Trophoblast cell (in vitro differentiated cells and primary cell): ENCODE results near the gene CD69.
A peak's percentile ranks its signal among the peaks of the same experiment; 100 is the strongest.

Source experiments
- DNase-seq, 2 donors: peaks; one replicate each; pipeline ENCODE4 v3.0.0-alpha.2; 2016
- H2AFZ ChIP-seq: 2 replicates; pipeline ENCODE4 v1.6.1; 2013; ENCODE audit warnings: low read length, moderate library complexity, mild to moderate bottlenecking; ENCODE audit not compliant: insufficient read depth, poor library complexity
- H2AK5ac ChIP-seq: 2 replicates; pipeline ENCODE4 v1.6.1; 2013; ENCODE audit warnings: mild to moderate bottlenecking, low read length
- H2BK120ac ChIP-seq: 2 replicates; pipeline ENCODE4 v1.6.1; 2013; ENCODE audit warnings: low read length, mild to moderate bottlenecking, moderate library complexity; ENCODE audit not compliant: insufficient read depth, poor library complexity
- H2BK12ac ChIP-seq: 2 replicates; pipeline ENCODE4 v1.6.1; 2013; ENCODE audit warnings: mild to moderate bottlenecking, low read length, moderate library complexity
- H2BK5ac ChIP-seq: 2 replicates; pipeline ENCODE4 v1.6.1; 2013; ENCODE audit warnings: low read length, low read depth, moderate library complexity, mild to moderate bottlenecking; ENCODE audit not compliant: poor library complexity
- H3K14ac ChIP-seq: 2 replicates; pipeline ENCODE4 v1.6.1; 2013; ENCODE audit warnings: mild to moderate bottlenecking, low read length
- H3K18ac ChIP-seq: 2 replicates; pipeline ENCODE4 v1.6.1; 2013; ENCODE audit warnings: mild to moderate bottlenecking, low read length
- H3K23ac ChIP-seq: 2 replicates; pipeline ENCODE4 v1.6.1; 2013; ENCODE audit warnings: low read length
- H3K27ac ChIP-seq: 2 replicates; pipeline ENCODE4 v1.5.1; 2013; ENCODE audit warnings: low read depth, mild to moderate bottlenecking, inconsistent platforms, low read length, moderate library complexity
- H3K27me3 ChIP-seq: 2 replicates; pipeline ENCODE4 v1.6.1; 2013; ENCODE audit warnings: inconsistent platforms, mild to moderate bottlenecking, low read length, moderate library complexity; ENCODE audit not compliant: insufficient read depth
- H3K36me3 ChIP-seq, 2 experiments: 1 replicate in 1 of 2; 2 replicates in 1 of 2; pipeline ENCODE4 v1.6.1; 2013; ENCODE audit warnings: low read length in 2 of 2, mild to moderate bottlenecking in 2 of 2, moderate library complexity in 1 of 2; ENCODE audit not compliant: insufficient read depth in 2 of 2, control insufficient read depth in 1 of 2
- H3K4ac ChIP-seq: 2 replicates; pipeline ENCODE4 v1.6.1; 2013; ENCODE audit warnings: low read depth, mild to moderate bottlenecking, low read length, moderate library complexity
- H3K4me1 ChIP-seq, 2 experiments: 1 replicate in 1 of 2; 2 replicates in 1 of 2; pipeline ENCODE4 v1.6.1; 2013; ENCODE audit warnings: low read length in 2 of 2, mild to moderate bottlenecking in 2 of 2, moderate library complexity in 1 of 2; ENCODE audit not compliant: insufficient read depth in 2 of 2, control insufficient read depth in 1 of 2
- H3K4me2 ChIP-seq: 2 replicates; pipeline ENCODE4 v1.6.1; 2013; ENCODE audit warnings: inconsistent platforms, mild to moderate bottlenecking, low read length, moderate library complexity
- H3K4me3 ChIP-seq: 2 replicates; pipeline ENCODE4 v1.5.1; 2013; ENCODE audit warnings: mild to moderate bottlenecking, low read depth, low read length, inconsistent platforms
- H3K79me1 ChIP-seq: one replicate; pipeline ENCODE4 v1.6.1; 2013; ENCODE audit warnings: low read length
- H3K79me2 ChIP-seq: 2 replicates; pipeline ENCODE4 v1.6.1; 2013; ENCODE audit warnings: low read length, mild to moderate bottlenecking; ENCODE audit not compliant: control insufficient read depth, insufficient read depth, poor library complexity
- H3K9ac ChIP-seq: 2 replicates; pipeline ENCODE4 v1.6.1; 2013; ENCODE audit warnings: mild to moderate bottlenecking, low read length
- H3K9me3 ChIP-seq: 2 replicates; pipeline ENCODE4 v1.6.1; 2013; ENCODE audit warnings: low read depth, mild to moderate bottlenecking, control low read depth, inconsistent platforms, low read length; ENCODE audit not compliant: insufficient read depth
- H4K12ac ChIP-seq: 2 replicates; pipeline ENCODE4 v1.6.1; 2013; ENCODE audit warnings: low read depth, mild to moderate bottlenecking, low read length, moderate library complexity
- H4K8ac ChIP-seq: 2 replicates; pipeline ENCODE4 v1.6.1; 2013; ENCODE audit warnings: low read depth, mild to moderate bottlenecking, low read length, moderate library complexity
- H4K91ac ChIP-seq: one replicate; pipeline ENCODE4 v1.6.1; 2013; ENCODE audit warnings: low read depth, mild to moderate bottlenecking, low read length, moderate library complexity
- WGBS: extraction: QIAGEN DNeasy Blood & Tissue Kit; methylation state at CpG from one replicate; pipeline ENCODE4 v1.1.7; 2013; ENCODE audit warnings: missing lambda C conversion rate; ENCODE audit not compliant: insufficient read length, insufficient coverage; ENCODE audit errors: extremely low coverage; 5-methylcytosine and 5-hydroxymethylcytosine counted together

CD69 gene

DNA sequence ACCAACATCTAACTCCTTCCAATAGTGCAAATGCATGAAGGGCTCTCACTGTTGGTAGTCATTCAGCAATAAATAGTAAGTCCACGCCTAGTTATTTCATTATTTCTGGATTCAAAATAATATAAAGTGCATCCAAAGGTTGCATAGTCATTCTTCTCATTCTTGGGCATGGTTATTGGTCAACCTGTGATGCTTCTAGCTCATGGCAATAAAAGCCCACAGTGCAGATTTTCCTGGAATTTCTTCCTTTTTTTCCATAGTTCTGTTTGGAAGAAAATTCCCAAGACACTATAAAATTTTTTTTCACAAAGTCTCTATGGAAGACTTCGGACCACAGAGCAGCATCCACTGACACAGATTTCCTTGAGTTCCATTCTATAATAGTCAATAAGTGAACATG is 7.6 kb downstream of the CD69 start:
- no peak overlapping the region for H3K14ac ChIP-seq
- WGBS, result no CpG with 5 or more reads among the region's 2 CpGs
- no peak overlapping the region for H2AFZ ChIP-seq
- no peak overlapping the region for H3K18ac ChIP-seq
- H4K8ac ChIP-seq, result no peak overlapping the region
- H3K4ac ChIP-seq, result no peak overlapping the region
- no peak overlapping the region for H2BK5ac ChIP-seq
- H4K12ac ChIP-seq, result no peak overlapping the region
- H3K9me3 ChIP-seq, result no peaks in the 10 kb centered on the region
- H3K23ac ChIP-seq, result no peak overlapping the region
- no peaks in the 10 kb centered on the region for H3K36me3 ChIP-seq
- H2AK5ac ChIP-seq, result no peak overlapping the region
- H3K4me1 ChIP-seq, result no peaks in the 10 kb centered on the region
- no peak overlapping the region for H2BK120ac ChIP-seq
- no peak overlapping the region for H3K9ac ChIP-seq
- H2BK12ac ChIP-seq, result no peak overlapping the region
- H4K91ac ChIP-seq, result no peak overlapping the region
- H3K79me1 ChIP-seq, result no peaks in the 10 kb centered on the region
- H3K4me2 ChIP-seq, result no peak overlapping the region
- no peak overlapping the region for H3K27ac ChIP-seq
- no peaks in the 10 kb centered on the region for H3K79me2 ChIP-seq
- DNase-seq, result no peak
- no peaks in the 10 kb centered on the region for H3K27me3 ChIP-seq
- no peak overlapping the region for H3K4me3 ChIP-seq

- no peak overlapping the region for H3K4ac ChIP-seq
- no peak overlapping the region for H4K8ac ChIP-seq
- no peaks in the 10 kb centered on the region for H3K79me1 ChIP-seq
- no peaks in the 10 kb centered on the region for H3K79me2 ChIP-seq
- H4K91ac ChIP-seq, result no peak overlapping the region
- H3K14ac ChIP-seq, result no peak overlapping the region
- WGBS, result no CpG with 5 or more reads among the region's 2 CpGs
- H3K23ac ChIP-seq, result no peak overlapping the region
- H3K36me3 ChIP-seq, result no peaks in the 10 kb centered on the region
- no peak overlapping the region for H3K9ac ChIP-seq
- H3K4me3 ChIP-seq, result no peak overlapping the region
- no peaks in the 10 kb centered on the region for H3K4me1 ChIP-seq
- no peak overlapping the region for H3K4me2 ChIP-seq
- H3K27me3 ChIP-seq, result no peaks in the 10 kb centered on the region
- DNase-seq, result no peak
- H2AK5ac ChIP-seq, result no peak overlapping the region
- no peak overlapping the region for H2BK5ac ChIP-seq
- no peak overlapping the region for H3K27ac ChIP-seq
- H2AFZ ChIP-seq, result no peak overlapping the region
- H3K18ac ChIP-seq, result no peak overlapping the region
- no peaks in the 10 kb centered on the region for H3K9me3 ChIP-seq
- no peak overlapping the region for H2BK12ac ChIP-seq
- H4K12ac ChIP-seq, result no peak overlapping the region
- no peak overlapping the region for H2BK120ac ChIP-seq
Observed at GRCh38 chr12:9752145-9752933, 8.4 kb downstream of the CD69 start.

- Histone ChIP-seq H2BK12ac (no peak overlapping the region), H3K4ac (no peak overlapping the region), H3K79me1 (no peaks in the 10 kb centered on the region), H2AK5ac (no peak overlapping the region), H3K23ac (no peak overlapping the region), H3K4me3 (no peak overlapping the region), H4K8ac (no peak overlapping the region), H3K4me1 (no peaks in the 10 kb centered on the region), H3K18ac (no peak overlapping the region), H3K27me3 (no peaks in the 10 kb centered on the region), H3K27ac (no peak overlapping the region), H4K91ac (no peak overlapping the region), H3K9me3 (no peaks in the 10 kb centered on the region), H3K79me2 (no peaks in the 10 kb centered on the region), H4K12ac (no peak overlapping the region), H2BK5ac (no peak overlapping the region), H2AFZ (no peak overlapping the region), H2BK120ac (no peak overlapping the region), H3K36me3 (no peaks in the 10 kb centered on the region), H3K4me2 (no peak overlapping the region), H3K9ac (no peak overlapping the region), H3K14ac (no peak overlapping the region)
- no CpG with 5 or more reads among the region's 9 CpGs for WGBS
- DNase-seq, result peak in 1 of 2 donors; percentile 60
Observed at GRCh38 chr12:9751204-9752144, 9.2 kb downstream of the CD69 start.

DNA sequence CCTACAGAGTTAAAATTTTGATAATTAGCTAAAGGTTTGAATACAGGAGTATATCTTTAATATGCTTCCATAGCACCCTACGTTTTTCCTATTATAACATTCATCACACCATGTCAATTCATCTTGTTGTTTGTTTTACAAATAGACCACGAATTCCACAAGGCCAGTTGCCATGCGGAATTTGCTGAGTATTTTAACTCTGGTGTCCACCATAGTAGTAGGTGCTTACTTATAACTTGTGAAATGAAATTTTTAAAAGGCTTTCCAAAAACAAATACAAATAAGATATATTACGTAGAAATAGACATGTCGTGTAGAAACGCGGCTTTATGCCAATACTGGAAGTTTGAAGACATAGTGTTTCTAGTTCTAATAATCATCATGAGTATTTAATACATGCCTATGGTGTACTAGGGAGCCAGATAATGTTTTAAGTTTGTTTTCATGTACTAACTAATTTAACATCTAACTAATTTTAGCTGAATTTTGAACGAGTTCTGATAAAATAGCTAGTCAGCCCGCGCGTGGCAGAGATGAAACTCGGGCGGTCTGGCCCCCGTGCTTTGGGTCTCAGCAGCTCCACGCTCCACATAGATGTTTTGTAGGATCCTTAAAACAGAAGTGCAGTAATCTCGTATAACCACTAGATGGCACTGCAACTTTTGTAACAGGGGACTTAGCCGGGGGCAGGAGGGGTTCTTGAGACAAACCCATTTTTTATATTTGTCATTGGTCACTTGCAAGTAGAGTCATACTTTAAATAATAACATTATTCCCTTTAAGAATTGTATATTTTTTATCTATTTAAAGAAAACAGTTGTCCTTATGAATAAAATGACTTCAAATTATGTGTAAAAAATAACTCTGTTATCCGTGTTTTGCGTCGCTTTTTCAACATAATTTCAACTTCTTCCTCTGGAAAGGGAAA is 10.2 kb downstream of the CD69 start:
- no peak overlapping the region for H2BK5ac ChIP-seq
- no peak overlapping the region for H4K91ac ChIP-seq
- peak; percentile 49 to 85 for DNase-seq
- no peak overlapping the region for H3K18ac ChIP-seq
- H3K9me3 ChIP-seq, result no peaks in the 10 kb centered on the region
- H3K9ac ChIP-seq, result no peak overlapping the region
- H3K36me3 ChIP-seq, result no peaks in the 10 kb centered on the region
- H3K4me2 ChIP-seq, result peak overlapping the region; percentile 61
- no peaks in the 10 kb centered on the region for H3K79me2 ChIP-seq
- no peaks in the 10 kb centered on the region for H3K79me1 ChIP-seq
- no peak overlapping the region for H4K8ac ChIP-seq
- H3K27ac ChIP-seq, result no peak overlapping the region
- WGBS, result no CpG with 5 or more reads among the region's 20 CpGs
- H3K23ac ChIP-seq, result no peak overlapping the region
- H2BK12ac ChIP-seq, result no peak overlapping the region
- no peak overlapping the region for H4K12ac ChIP-seq
- no peak overlapping the region for H2AFZ ChIP-seq
- H3K4ac ChIP-seq, result no peak overlapping the region
- H2BK120ac ChIP-seq, result no peak overlapping the region
- no peaks in the 10 kb centered on the region for H3K27me3 ChIP-seq
- H2AK5ac ChIP-seq, result no peak overlapping the region
- peaks cover 0 to 2% of the 10 kb centered on the region in 2 experiments for H3K4me1 ChIP-seq
- no peak overlapping the region for H3K14ac ChIP-seq
- H3K4me3 ChIP-seq, result no peak overlapping the region
